Lower leg skin (tissue), 3 donors: ENCODE measurements around the gene NPR2.

Source experiments
- POLR2A ChIP-seq, 2 donors: fragments of 450-650 bp; IDR thresholded peaks; one replicate each; pipeline ENCODE4 v1.6.1; 2016 to 2017; ENCODE audit warnings: antibody characterized with exemption in 2 of 2, mild to moderate bottlenecking in 1 of 2, moderate library complexity in 1 of 2
- TF ChIP-seq, protein P1 (sequence below), 3 donors: fragments of 450-650 bp; IDR thresholded peaks; one replicate each; pipeline ENCODE4 v1.5.1; 2016; ENCODE audit warnings: antibody characterized with exemption in 3 of 3, mild to moderate bottlenecking in 3 of 3, moderate library complexity in 2 of 3

DNA sequence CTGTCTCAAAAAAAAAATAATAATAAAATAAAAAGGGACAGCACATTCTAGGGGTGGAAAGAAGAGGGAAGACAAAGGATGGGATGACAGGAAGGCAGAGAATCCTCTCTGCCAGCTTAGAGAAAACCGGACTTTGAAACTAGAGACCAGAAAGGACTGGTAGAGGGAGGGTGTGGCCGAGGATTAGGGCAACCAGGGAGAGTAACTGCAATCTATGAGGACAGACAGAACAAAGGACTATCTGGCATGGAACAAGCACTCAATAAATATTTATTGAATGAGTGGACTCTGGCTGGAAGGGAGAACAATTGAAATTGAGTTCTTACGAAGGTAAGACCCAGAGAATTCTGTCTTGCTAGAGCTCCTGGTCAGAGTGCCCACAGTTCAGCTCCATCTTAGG lies 44.8 kb upstream of the NPR2 start:
- TF ChIP-seq, protein P1, sequence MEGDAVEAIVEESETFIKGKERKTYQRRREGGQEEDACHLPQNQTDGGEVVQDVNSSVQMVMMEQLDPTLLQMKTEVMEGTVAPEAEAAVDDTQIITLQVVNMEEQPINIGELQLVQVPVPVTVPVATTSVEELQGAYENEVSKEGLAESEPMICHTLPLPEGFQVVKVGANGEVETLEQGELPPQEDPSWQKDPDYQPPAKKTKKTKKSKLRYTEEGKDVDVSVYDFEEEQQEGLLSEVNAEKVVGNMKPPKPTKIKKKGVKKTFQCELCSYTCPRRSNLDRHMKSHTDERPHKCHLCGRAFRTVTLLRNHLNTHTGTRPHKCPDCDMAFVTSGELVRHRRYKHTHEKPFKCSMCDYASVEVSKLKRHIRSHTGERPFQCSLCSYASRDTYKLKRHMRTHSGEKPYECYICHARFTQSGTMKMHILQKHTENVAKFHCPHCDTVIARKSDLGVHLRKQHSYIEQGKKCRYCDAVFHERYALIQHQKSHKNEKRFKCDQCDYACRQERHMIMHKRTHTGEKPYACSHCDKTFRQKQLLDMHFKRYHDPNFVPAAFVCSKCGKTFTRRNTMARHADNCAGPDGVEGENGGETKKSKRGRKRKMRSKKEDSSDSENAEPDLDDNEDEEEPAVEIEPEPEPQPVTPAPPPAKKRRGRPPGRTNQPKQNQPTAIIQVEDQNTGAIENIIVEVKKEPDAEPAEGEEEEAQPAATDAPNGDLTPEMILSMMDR (IDR thresholded peaks at IDR 0.05) = no peak
- no peak for TF ChIP-seq POLR2A (IDR thresholded peaks at IDR 0.05)
